ENCODE measurements around the gene IGSF9B. TPM values are rescaled to one million over a fixed set of nuclear protein-coding genes. Genes with fewer than 3 reads are reported as not detected.

IGSF9B gene
- total RNA-seq, 1 experiment from 2014 or later: 2.2 TPM

- BruUV-seq (replicated peaks): no TSS peak
- CTCF ChIA-PET: no interaction called here
- POLR2A ChIA-PET: no interaction called here
Observed at GRCh38 chr11:133985981-133986944, 29.5 kb upstream of the IGSF9B start.

GRCh38 chr11:133984828-133985227 is 28.1 kb upstream of the IGSF9B start:
- POLR2A ChIA-PET: no interaction called here
- CTCF ChIA-PET: interaction anchor here (0.6 kb wide), 1 partner anchor 66 kb away, joined by 3 read pairs; no protein-coding TSS in a partner anchor
- DNase-seq (ENCODE audit: low read depth, low spot score): no peak
- Histone ChIP-seq H3K27ac (ENCODE audit: low read length) (no peak overlapping the region), H3K27me3 (ENCODE audit: control insufficient read depth, insufficient read depth, low read length) (peaks cover 9% of the 10 kb centered on the region), H3K4me1 (ENCODE audit: control insufficient read depth, insufficient read depth, low read length) (no peaks in the 10 kb centered on the region), H3K4me3 (ENCODE audit: low read depth in 2 of 2, low read length in 2 of 2) (no peak overlapping the region), H3K36me3 (ENCODE audit: control insufficient read depth, insufficient read depth, low read length) (no peaks in the 10 kb centered on the region), H3K9me3 (ENCODE audit: control insufficient read depth, insufficient read depth, low read depth, low read length) (no peaks in the 10 kb centered on the region)
- no peak for ATAC-seq
- BruUV-seq (replicated peaks): no TSS peak
- in situ Hi-C loops (cut with HindIII; ENCODE audit: low pct_unique_long_range_greater_than_20kb, low sequenced_read_pairs): no loop called here
- intact Hi-C loops (cut with micrococcal nuclease; ENCODE audit: unreplicated experiment): no loop called here
- TF ChIP-seq CTCF (IDR thresholded peaks at IDR 0.05): no peak
- no peak for TF ChIP-seq TCF7L2 (IDR thresholded peaks at IDR 0.05; ENCODE audit: low read depth, low read length)
- no peak for TF ChIP-seq REST (IDR thresholded peaks at IDR 0.05; ENCODE audit: insufficient read depth in 1 of 2, low read depth in 2 of 2, low read length in 1 of 2)
- no peak for TF ChIP-seq SIN3A (IDR thresholded peaks at IDR 0.05; ENCODE audit: borderline replicate concordance, insufficient read depth, low read depth, low read length)

More at GRCh38 chr11:133985981-133986944, 29.5 kb upstream of the IGSF9B start:
- TF ChIP-seq REST (IDR thresholded peaks at IDR 0.05; ENCODE audit: insufficient read depth in 1 of 2, low read depth in 2 of 2, low read length in 1 of 2) (no peak), SIN3A (IDR thresholded peaks at IDR 0.05; ENCODE audit: borderline replicate concordance, insufficient read depth, low read depth, low read length) (no peak), CTCF (IDR thresholded peaks at IDR 0.05) (no peak)
- intact Hi-C loops (cut with micrococcal nuclease; ENCODE audit: unreplicated experiment) (no loop called here), in situ Hi-C loops (cut with HindIII; ENCODE audit: low pct_unique_long_range_greater_than_20kb, low sequenced_read_pairs) (no loop called here)
- Histone ChIP-seq H3K27me3 (ENCODE audit: control insufficient read depth, insufficient read depth, low read length) (peaks cover 6% of the 10 kb centered on the region; the same call in 1 of the 2 replicates), H3K4me3 (ENCODE audit: low read depth in 2 of 2, low read length in 2 of 2) (no peak overlapping the region), H3K4me1 (ENCODE audit: control insufficient read depth, insufficient read depth, low read length) (no peaks in the 10 kb centered on the region), H3K27ac (ENCODE audit: low read length) (no peak overlapping the region), H3K9me3 (ENCODE audit: control insufficient read depth, insufficient read depth, low read depth, low read length) (no peaks in the 10 kb centered on the region), H3K36me3 (ENCODE audit: control insufficient read depth, insufficient read depth, low read length) (no peaks in the 10 kb centered on the region)
- no peak for DNase-seq (ENCODE audit: low read depth, low spot score)
- no peak for ATAC-seq

All from Panc1 (cell line).